Neuronal stem cell (in vitro differentiated cells): ENCODE results near the gene UBE3D.

ENCODE experiments used
- DNase-seq: peaks from one replicate; pipeline ENCODE4 v3.0.0-alpha.2; 2013; ENCODE audit warnings: low spot score
- H2AFZ ChIP-seq: one replicate; pipeline ENCODE4 v1.6.1; 2013; ENCODE audit warnings: mild to moderate bottlenecking, low read length, inconsistent platforms
- H2AK5ac ChIP-seq: 2 replicates; pipeline ENCODE4 v1.6.1; 2013; ENCODE audit warnings: low read depth, mild to moderate bottlenecking, inconsistent platforms, low read length, moderate library complexity, mixed read lengths
- H2BK120ac ChIP-seq: 2 replicates; pipeline ENCODE4 v1.6.1; 2013; ENCODE audit warnings: low read depth, mild to moderate bottlenecking, inconsistent platforms, low read length, moderate library complexity, mixed read lengths
- H2BK12ac ChIP-seq: one replicate; pipeline ENCODE4 v1.6.1; 2013; ENCODE audit warnings: low read length, inconsistent platforms
- H2BK15ac ChIP-seq: 2 replicates; pipeline ENCODE4 v1.6.1; 2013; ENCODE audit warnings: mild to moderate bottlenecking, low read length, inconsistent platforms, mixed read lengths
- H2BK5ac ChIP-seq: one replicate; pipeline ENCODE4 v1.6.1; 2013; ENCODE audit warnings: inconsistent platforms, mild to moderate bottlenecking, low read length, moderate library complexity
- H3K14ac ChIP-seq: one replicate; pipeline ENCODE4 v1.6.1; 2013; ENCODE audit warnings: low read length, inconsistent platforms
- H3K18ac ChIP-seq: 2 replicates; pipeline ENCODE4 v1.6.1; 2013; ENCODE audit warnings: low read length, inconsistent platforms
- H3K23ac ChIP-seq: 2 replicates; pipeline ENCODE4 v1.6.1; 2013; ENCODE audit warnings: low read depth, mild to moderate bottlenecking, mixed read lengths, low read length, inconsistent platforms; ENCODE audit not compliant: poor library complexity
- H3K27ac ChIP-seq: replicated peaks from 3 replicates; pipeline ENCODE4 v1.5.1; 2013; ENCODE audit warnings: low read length, inconsistent platforms
- H3K27me3 ChIP-seq, 3 experiments: 2 replicates each; pipeline ENCODE4 v1.6.1; 2013; ENCODE audit warnings: low read length in 3 of 3, mild to moderate bottlenecking in 2 of 3, inconsistent platforms in 1 of 3, low read depth in 1 of 3, mixed read lengths in 1 of 3, moderate library complexity in 1 of 3; ENCODE audit not compliant: control insufficient read depth in 3 of 3, insufficient read depth in 3 of 3
- H3K36me3 ChIP-seq, 2 donors: replicated peaks in 1 of 2; 2 replicates each; pipeline ENCODE4 v1.6.1; 2013; ENCODE audit warnings: low read length in 2 of 2; ENCODE audit not compliant: control insufficient read depth in 2 of 2, insufficient read depth in 2 of 2
- H3K4ac ChIP-seq: 2 replicates; pipeline ENCODE4 v1.6.1; 2013; ENCODE audit warnings: inconsistent platforms, mild to moderate bottlenecking, low read length, moderate library complexity
- H3K4me1 ChIP-seq, 2 donors: 1 replicate in 1 of 2; 2 replicates in 1 of 2; pipeline ENCODE4 v1.6.1; 2013; ENCODE audit warnings: low read length in 2 of 2, low read depth in 1 of 2; ENCODE audit not compliant: control insufficient read depth in 2 of 2, insufficient read depth in 1 of 2
- H3K4me2 ChIP-seq: one replicate; pipeline ENCODE4 v1.6.1; 2013; ENCODE audit warnings: mild to moderate bottlenecking, low read length, inconsistent platforms; ENCODE audit not compliant: insufficient read depth, poor library complexity, severe bottlenecking
- H3K4me3 ChIP-seq, 2 donors: 2 replicates each; pipeline ENCODE4 v1.5.1; 2013; ENCODE audit warnings: low read length in 2 of 2, mild to moderate bottlenecking in 2 of 2, inconsistent platforms in 1 of 2, moderate library complexity in 1 of 2
- H3K79me1 ChIP-seq: one replicate; pipeline ENCODE4 v1.6.1; 2013; ENCODE audit warnings: low read depth, mild to moderate bottlenecking, inconsistent platforms, low read length, moderate library complexity
- H3K9ac ChIP-seq: one replicate; pipeline ENCODE4 v1.6.1; 2013; ENCODE audit warnings: mild to moderate bottlenecking, low read depth, low read length, inconsistent platforms; ENCODE audit not compliant: poor library complexity
- H3K9me3 ChIP-seq, 2 donors: replicated peaks in 1 of 2; 2 replicates each; pipeline versions ENCODE3 to v1.6.1; 2013; ENCODE audit warnings: low read length in 2 of 2, mild to moderate bottlenecking in 2 of 2, inconsistent platforms in 1 of 2, low read depth in 1 of 2, mixed read lengths in 1 of 2, moderate library complexity in 1 of 2; ENCODE audit not compliant: control insufficient read depth in 2 of 2, insufficient read depth in 1 of 2
- H4K8ac ChIP-seq: one replicate; pipeline ENCODE4 v1.6.1; 2013; ENCODE audit warnings: low read depth, mild to moderate bottlenecking, inconsistent platforms, low read length, moderate library complexity
- H4K91ac ChIP-seq: one replicate; pipeline ENCODE4 v1.6.1; 2013; ENCODE audit warnings: low read length, low read depth, mild to moderate bottlenecking, inconsistent platforms; ENCODE audit not compliant: poor library complexity
- WGBS, 2 donors: extraction: QIAGEN DNeasy Blood & Tissue Kit; methylation state at CpG; one replicate each; pipeline ENCODE4 v1.1.7; 2013; ENCODE audit warnings: missing lambda C conversion rate in 2 of 2, mixed read lengths in 1 of 2; ENCODE audit not compliant: insufficient read length in 2 of 2, insufficient replicate concordance in 1 of 2; ENCODE audit errors: extremely low coverage in 2 of 2; 5-methylcytosine and 5-hydroxymethylcytosine counted together

UBE3D gene

GRCh38 chr6:83072726-83073125, 7.1 kb upstream of the UBE3D start:
- Histone ChIP-seq H2BK12ac (no peak overlapping the region), H3K14ac (no peak overlapping the region), H4K91ac (no peak overlapping the region), H3K4me2 (no peak overlapping the region), H3K79me1 (no peaks in the 10 kb centered on the region), H2AK5ac (no peak overlapping the region), H3K23ac (no peak overlapping the region), H3K4ac (no peak overlapping the region), H3K4me3 (no peak overlapping the region), H3K27me3 (no peaks in the 10 kb centered on the region), H3K36me3 (no peaks in the 10 kb centered on the region), H2BK5ac (no peak overlapping the region), H2BK120ac (no peak overlapping the region), H3K4me1 (peaks cover 0 to 6% of the 10 kb centered on the region in 2 donors), H3K18ac (no peak overlapping the region), H4K8ac (no peak overlapping the region), H3K9ac (no peak overlapping the region), H2AFZ (no peak overlapping the region), H2BK15ac (no peak overlapping the region), H3K9me3 (no peaks in the 10 kb centered on the region), H3K27ac (no peak overlapping the region)
- DNase-seq, result no peak
- WGBS, 2 donors, result no CpG with 5 or more reads among the region's 2 CpGs

GRCh38 chr6:83071707-83072106, 6.1 kb upstream of the UBE3D start:
- Histone ChIP-seq H3K4me3 (no peak overlapping the region), H3K36me3 (no peaks in the 10 kb centered on the region)
- no CpG with 5 or more reads among the region's 1 CpG for WGBS, 2 donors

GRCh38 chr6:83071023-83071422, 5.4 kb upstream of the UBE3D start:
- no peak for DNase-seq

More at GRCh38 chr6:83071707-83072106, 6.1 kb upstream of the UBE3D start:
- no peak overlapping the region for H2AFZ ChIP-seq
- no peak for DNase-seq
- peaks cover 0 to 6% of the 10 kb centered on the region in 2 donors for H3K4me1 ChIP-seq
- H3K23ac ChIP-seq, result no peak overlapping the region
- H2BK120ac ChIP-seq, result no peak overlapping the region
- no peak overlapping the region for H2BK15ac ChIP-seq
- H3K4ac ChIP-seq, result no peak overlapping the region
- H3K9me3 ChIP-seq, result no peaks in the 10 kb centered on the region
- H3K79me1 ChIP-seq, result no peaks in the 10 kb centered on the region
- H3K27me3 ChIP-seq, result no peaks in the 10 kb centered on the region
- H3K4me2 ChIP-seq, result no peak overlapping the region
- H2BK5ac ChIP-seq, result no peak overlapping the region
- no peak overlapping the region for H3K27ac ChIP-seq
- H4K8ac ChIP-seq, result no peak overlapping the region
- H3K18ac ChIP-seq, result no peak overlapping the region
- H3K9ac ChIP-seq, result no peak overlapping the region
- no peak overlapping the region for H4K91ac ChIP-seq
- H3K14ac ChIP-seq, result no peak overlapping the region
- H2BK12ac ChIP-seq, result no peak overlapping the region
- no peak overlapping the region for H2AK5ac ChIP-seq

DNA sequence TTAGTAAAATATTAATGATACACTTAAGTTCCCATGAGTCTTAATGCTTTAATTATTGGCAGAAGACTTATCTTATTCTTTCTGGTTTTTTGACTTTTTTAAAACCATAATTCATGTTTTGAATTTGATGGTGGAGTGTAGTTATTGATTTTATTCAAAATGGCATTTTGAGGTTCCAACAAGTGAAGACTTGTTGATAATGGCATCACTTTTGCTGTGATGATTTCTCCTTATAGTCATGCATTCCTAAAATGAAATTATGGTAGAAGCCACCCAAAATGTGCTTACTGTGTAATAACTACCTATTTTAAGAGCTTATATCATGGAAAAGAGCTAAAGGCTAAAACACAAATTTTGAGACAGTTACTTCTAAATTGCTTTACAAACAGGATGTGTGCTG, 4.0 kb upstream of the UBE3D start:
- Histone ChIP-seq H2BK5ac (no peak overlapping the region), H4K8ac (no peak overlapping the region), H3K9ac (no peak overlapping the region), H3K4me1 (peaks cover 2 to 8% of the 10 kb centered on the region in 2 donors), H2AFZ (no peak overlapping the region), H3K36me3 (no peaks in the 10 kb centered on the region), H4K91ac (no peak overlapping the region), H3K27me3 (no peaks in the 10 kb centered on the region), H3K27ac (no peak overlapping the region), H3K79me1 (no peaks in the 10 kb centered on the region), H2BK15ac (no peak overlapping the region), H3K4me3 (no peak overlapping the region), H3K4ac (no peak overlapping the region), H3K4me2 (no peak overlapping the region), H3K9me3 (no peaks in the 10 kb centered on the region), H3K23ac (no peak overlapping the region), H2AK5ac (no peak overlapping the region), H2BK12ac (no peak overlapping the region), H2BK120ac (no peak overlapping the region), H3K14ac (no peak overlapping the region), H3K18ac (no peak overlapping the region)
- no peak for DNase-seq

More at GRCh38 chr6:83071023-83071422, 5.4 kb upstream of the UBE3D start:
- Histone ChIP-seq H3K36me3 (no peaks in the 10 kb centered on the region), H3K4me2 (no peak overlapping the region), H3K4ac (no peak overlapping the region), H3K27me3 (no peaks in the 10 kb centered on the region), H4K8ac (no peak overlapping the region), H2BK120ac (no peak overlapping the region), H3K9ac (no peak overlapping the region), H3K4me3 (no peak overlapping the region), H3K79me1 (no peaks in the 10 kb centered on the region), H2BK12ac (no peak overlapping the region), H2AK5ac (no peak overlapping the region), H3K18ac (no peak overlapping the region), H2AFZ (no peak overlapping the region), H3K27ac (no peak overlapping the region), H3K9me3 (no peaks in the 10 kb centered on the region), H2BK5ac (no peak overlapping the region), H2BK15ac (no peak overlapping the region), H3K4me1 (peaks cover 0 to 6% of the 10 kb centered on the region in 2 donors), H4K91ac (no peak overlapping the region), H3K14ac (no peak overlapping the region), H3K23ac (no peak overlapping the region)
- no CpG with 5 or more reads among the region's 4 CpGs for WGBS, 2 donors
